Left ventricle myocardium inferior (tissue), 1 donor: ENCODE data around the gene CAPRIN2. TPM values are rescaled to one million over a fixed set of nuclear protein-coding genes. Genes with fewer than 3 reads are reported as not detected.

ENCODE experiments used
- DNase-seq: peaks from one replicate; pipeline ENCODE4 v3.0.0-alpha.2; 2020
- H3K27ac ChIP-seq: fragments of 200-600 bp; replicated peaks from 2 replicates; pipeline ENCODE4 v1.8.0; 2021
- H3K27me3 ChIP-seq: fragments of 200-600 bp; 2 replicates; pipeline ENCODE4 v1.8.0; 2021; ENCODE audit warnings: low read depth
- H3K36me3 ChIP-seq: fragments of 200-600 bp; 2 replicates; pipeline ENCODE4 v1.8.0; 2021
- H3K4me1 ChIP-seq: fragments of 200-600 bp; 2 replicates; pipeline ENCODE4 v1.8.0; 2021
- H3K4me3 ChIP-seq: fragments of 200-600 bp; 2 replicates; pipeline ENCODE4 v1.8.0; 2021; ENCODE audit warnings: mild to moderate bottlenecking, moderate library complexity
- H3K9me3 ChIP-seq: fragments of 200-600 bp; replicated peaks from 2 replicates; pipeline ENCODE4 v1.8.0; 2021
- intact Hi-C: fragments of 100-400 bp; cut with micrococcal nuclease; formaldehyde crosslinking; loops from one replicate; pipeline ENCODE4 v1.11.0; 2022
- total RNA-seq: library from RNA; stranded (reverse); fragmentation: NEBNext Ultra II Directional; extraction: Animal tissue kit (Norgen Biotek cat#: 25700); gene quantifications from one replicate; pipeline ENCODE4 v1.2.1, GENCODE V29; 2021
- TF ChIP-seq, protein P1 (sequence below): fragments of 200-600 bp; IDR thresholded peaks from 2 replicates; pipeline ENCODE4 v1.8.0; 2021; ENCODE audit warnings: antibody characterized with exemption, mild to moderate bottlenecking, borderline replicate concordance
- donor health status: DM: no; HTN: yes; CAD: no; lungs with severe emphysema.

Gene CAPRIN2
- total RNA-seq, 1 donor from 2014 or later: 27.5 TPM

DNA sequence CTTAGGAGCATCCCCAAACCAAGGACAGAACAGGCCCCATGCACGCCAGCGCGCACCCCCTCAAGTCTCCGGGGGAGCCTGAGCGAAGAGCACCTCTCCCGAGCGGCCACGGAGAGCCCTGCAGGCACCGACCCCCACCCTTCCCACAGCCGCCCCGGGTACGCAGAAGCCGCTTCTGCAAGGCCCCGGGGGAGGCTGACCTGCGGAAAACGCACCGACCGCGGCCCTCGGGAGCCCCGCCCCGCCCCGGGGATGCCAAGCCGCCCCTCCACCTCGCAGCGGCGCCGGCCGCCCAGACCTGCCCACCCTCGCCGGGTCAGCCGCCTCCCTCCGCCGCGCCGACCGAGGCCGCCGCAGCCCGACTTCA, 385 bp downstream of the CAPRIN2 start:
- Histone ChIP-seq H3K27ac (peak overlapping the region; percentile 87), H3K4me3 (peak overlapping the region; percentile 91), H3K27me3 (no peaks in the 10 kb centered on the region), H3K9me3 (no peaks in the 10 kb centered on the region), H3K36me3 (no peaks in the 10 kb centered on the region), H3K4me1 (peaks cover 37% of the 10 kb centered on the region)
- TF ChIP-seq, protein P1, sequence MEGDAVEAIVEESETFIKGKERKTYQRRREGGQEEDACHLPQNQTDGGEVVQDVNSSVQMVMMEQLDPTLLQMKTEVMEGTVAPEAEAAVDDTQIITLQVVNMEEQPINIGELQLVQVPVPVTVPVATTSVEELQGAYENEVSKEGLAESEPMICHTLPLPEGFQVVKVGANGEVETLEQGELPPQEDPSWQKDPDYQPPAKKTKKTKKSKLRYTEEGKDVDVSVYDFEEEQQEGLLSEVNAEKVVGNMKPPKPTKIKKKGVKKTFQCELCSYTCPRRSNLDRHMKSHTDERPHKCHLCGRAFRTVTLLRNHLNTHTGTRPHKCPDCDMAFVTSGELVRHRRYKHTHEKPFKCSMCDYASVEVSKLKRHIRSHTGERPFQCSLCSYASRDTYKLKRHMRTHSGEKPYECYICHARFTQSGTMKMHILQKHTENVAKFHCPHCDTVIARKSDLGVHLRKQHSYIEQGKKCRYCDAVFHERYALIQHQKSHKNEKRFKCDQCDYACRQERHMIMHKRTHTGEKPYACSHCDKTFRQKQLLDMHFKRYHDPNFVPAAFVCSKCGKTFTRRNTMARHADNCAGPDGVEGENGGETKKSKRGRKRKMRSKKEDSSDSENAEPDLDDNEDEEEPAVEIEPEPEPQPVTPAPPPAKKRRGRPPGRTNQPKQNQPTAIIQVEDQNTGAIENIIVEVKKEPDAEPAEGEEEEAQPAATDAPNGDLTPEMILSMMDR: no peak
- intact Hi-C loops: no loop called here
- no peak for DNase-seq

DNA sequence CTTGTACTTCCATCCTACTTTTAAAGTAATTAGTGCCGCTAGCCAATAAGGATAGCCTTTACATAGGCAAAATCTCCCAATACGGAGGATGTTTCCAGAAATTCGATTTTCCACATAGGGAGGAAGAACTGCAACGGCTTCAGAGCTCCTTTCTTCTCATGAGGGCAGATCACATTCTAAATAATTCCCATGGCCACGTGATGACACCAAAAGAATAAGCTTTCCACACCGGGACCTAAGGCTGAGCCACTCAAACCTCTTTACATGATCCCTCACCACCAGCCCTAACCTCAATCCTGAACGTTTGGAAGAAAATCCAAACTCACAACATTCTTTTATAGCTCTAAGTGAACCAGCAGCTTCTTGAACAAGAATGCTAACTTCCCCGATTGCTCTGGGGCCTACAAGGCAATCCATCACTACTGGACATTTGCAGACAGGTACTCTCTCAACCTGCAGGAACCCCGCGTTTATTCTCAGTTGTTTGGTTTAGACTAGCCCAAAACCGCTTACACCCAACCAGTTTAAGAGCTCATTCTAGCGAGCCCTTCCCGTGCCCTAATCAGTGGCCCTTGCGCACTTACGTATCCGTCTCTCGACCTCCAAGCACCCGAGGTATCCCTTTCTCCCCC, 884 bp downstream of the CAPRIN2 start:
- H3K36me3 ChIP-seq: no peaks in the 10 kb centered on the region
- no peaks in the 10 kb centered on the region for H3K27me3 ChIP-seq
- H3K4me3 ChIP-seq: peak overlapping the region; percentile 91
- TF ChIP-seq, protein P1: no peak
- intact Hi-C loops: no loop called here
- peaks cover 37% of the 10 kb centered on the region for H3K4me1 ChIP-seq
- DNase-seq: no peak
- H3K27ac ChIP-seq: peak overlapping the region; percentile 87
- H3K9me3 ChIP-seq: no peaks in the 10 kb centered on the region

DNA sequence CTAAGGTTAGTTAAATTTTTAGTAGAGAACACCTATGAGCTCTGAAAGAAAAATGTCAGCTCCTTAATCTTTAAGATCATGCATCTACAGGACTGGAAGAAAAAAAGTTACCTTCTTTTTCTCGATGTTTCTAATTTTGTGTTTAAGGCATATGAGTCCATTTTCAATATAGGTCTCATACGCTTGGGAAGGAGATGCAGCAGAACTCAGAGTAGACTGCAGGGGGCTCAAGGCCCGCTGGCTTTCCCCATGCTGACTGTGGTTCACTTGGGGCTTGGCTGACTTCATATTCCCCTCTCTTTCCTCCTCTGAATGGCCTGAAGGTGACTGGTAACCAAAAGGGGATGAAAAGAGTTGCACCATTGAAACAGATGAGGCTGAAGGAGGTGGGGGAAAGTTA, 1.5 kb downstream of the CAPRIN2 start:
- Histone ChIP-seq H3K36me3 (no peaks in the 10 kb centered on the region), H3K27ac (no peak overlapping the region), H3K9me3 (no peaks in the 10 kb centered on the region), H3K4me3 (peak overlapping the region; percentile 91), H3K27me3 (no peaks in the 10 kb centered on the region), H3K4me1 (peaks cover 37% of the 10 kb centered on the region)
- intact Hi-C loops: no loop called here
- no peak for DNase-seq
- TF ChIP-seq, protein P1: peak; percentile 20

DNA sequence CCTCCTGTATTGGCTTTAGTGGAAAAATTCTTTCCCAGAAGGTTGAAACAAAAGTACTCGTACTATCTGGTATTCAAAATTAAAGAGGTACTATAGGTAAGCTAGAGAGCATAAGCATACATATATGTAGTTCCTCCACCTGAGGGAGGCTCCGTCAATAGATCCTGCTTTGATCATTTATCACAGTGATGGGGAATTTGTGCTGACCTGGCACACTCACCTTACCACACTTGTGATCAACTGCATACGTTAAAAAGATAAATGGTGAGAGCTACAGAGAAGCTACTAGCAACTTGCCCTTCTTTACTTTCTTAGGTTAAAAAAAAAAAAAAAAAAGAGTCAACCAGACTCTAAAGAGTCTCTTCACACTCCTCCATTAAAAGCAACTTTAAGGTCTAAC, 2.5 kb downstream of the CAPRIN2 start:
- Histone ChIP-seq H3K36me3 (peaks cover 7% of the 10 kb centered on the region), H3K4me1 (peaks cover 37% of the 10 kb centered on the region), H3K9me3 (no peaks in the 10 kb centered on the region), H3K27me3 (no peaks in the 10 kb centered on the region), H3K27ac (no peak overlapping the region), H3K4me3 (no peak overlapping the region)
- TF ChIP-seq, protein P1: no peak
- intact Hi-C loops: no loop called here
- no peak for DNase-seq

DNA sequence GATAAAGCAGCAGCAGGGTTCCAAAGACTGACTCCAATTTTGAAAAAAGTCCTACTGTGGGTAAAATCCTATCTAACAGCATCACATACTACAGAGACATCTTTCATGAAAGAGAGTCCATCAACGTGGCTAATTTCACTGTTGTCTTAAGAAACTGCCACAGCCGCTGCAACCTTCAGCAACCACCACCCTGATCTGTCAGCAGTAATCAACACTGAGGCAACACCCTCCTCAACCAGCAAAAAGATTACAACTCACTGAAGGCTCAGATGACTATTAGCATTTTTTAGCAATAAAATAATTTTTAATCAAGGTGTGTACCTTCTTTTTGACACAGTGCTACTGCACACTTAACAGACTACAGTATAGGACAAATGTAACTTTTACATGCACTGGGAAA, 6.6 kb downstream of the CAPRIN2 start:
- Histone ChIP-seq H3K27me3 (no peaks in the 10 kb centered on the region), H3K27ac (no peak overlapping the region), H3K36me3 (peaks cover 20% of the 10 kb centered on the region), H3K9me3 (no peaks in the 10 kb centered on the region), H3K4me1 (peaks cover 19% of the 10 kb centered on the region), H3K4me3 (no peak overlapping the region)
- TF ChIP-seq, protein P1: no peak
- DNase-seq: no peak
- intact Hi-C loops: no loop called here

DNA sequence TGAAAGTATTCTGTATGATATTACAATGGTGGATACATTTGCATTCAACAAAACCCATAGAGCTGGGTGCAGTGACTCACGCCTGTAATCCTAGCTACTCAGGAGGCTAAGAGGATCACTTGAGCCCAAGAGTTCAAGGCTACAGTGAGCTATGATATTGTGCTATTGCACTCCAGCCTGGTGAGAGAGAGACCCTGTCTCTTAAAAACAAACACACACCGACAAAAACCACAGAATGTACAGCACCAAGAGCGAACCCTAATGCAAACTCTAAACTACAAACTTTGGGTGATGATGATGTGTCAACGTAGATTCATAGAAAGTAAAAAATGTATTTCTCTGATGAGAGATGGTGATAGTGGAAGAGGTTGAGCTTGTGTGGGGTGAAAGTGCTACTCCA, 8.6 kb downstream of the CAPRIN2 start:
- H3K27ac ChIP-seq: no peak overlapping the region
- no peak for DNase-seq
- H3K36me3 ChIP-seq: peaks cover 20% of the 10 kb centered on the region
- intact Hi-C loops: no loop called here
- no peak overlapping the region for H3K4me3 ChIP-seq
- H3K27me3 ChIP-seq: no peaks in the 10 kb centered on the region
- TF ChIP-seq, protein P1: no peak
- H3K4me1 ChIP-seq: peaks cover 6% of the 10 kb centered on the region
- H3K9me3 ChIP-seq: no peaks in the 10 kb centered on the region
